CD4-positive, alpha-beta T cell treated with Interleukin-4 for 1 hour (primary cell): ENCODE results near the gene EPHB4.
A peak's percentile ranks its signal among the peaks of the same experiment; 100 is the strongest.

ENCODE experiments used
- DNase-seq, 2 donors: peaks; one replicate each; pipeline ENCODE4 v3.0.0-alpha.2; 2020 to 2022

EPHB4 gene

GRCh38 chr7:100854146-100854895 lies 27.0 kb upstream of the EPHB4 start:
- no peak for DNase-seq

- DNase-seq = peak; percentile 82 to 85
Measured at GRCh38 chr7:100852048-100852872, 24.9 kb upstream of the EPHB4 start, which contains the start of gene SLC12A9. Gene SLC12A9, plus strand, starts transcription at chr7:100852713. Its CDS starts 1,485 bp downstream, at chr7:100854198.

DNA sequence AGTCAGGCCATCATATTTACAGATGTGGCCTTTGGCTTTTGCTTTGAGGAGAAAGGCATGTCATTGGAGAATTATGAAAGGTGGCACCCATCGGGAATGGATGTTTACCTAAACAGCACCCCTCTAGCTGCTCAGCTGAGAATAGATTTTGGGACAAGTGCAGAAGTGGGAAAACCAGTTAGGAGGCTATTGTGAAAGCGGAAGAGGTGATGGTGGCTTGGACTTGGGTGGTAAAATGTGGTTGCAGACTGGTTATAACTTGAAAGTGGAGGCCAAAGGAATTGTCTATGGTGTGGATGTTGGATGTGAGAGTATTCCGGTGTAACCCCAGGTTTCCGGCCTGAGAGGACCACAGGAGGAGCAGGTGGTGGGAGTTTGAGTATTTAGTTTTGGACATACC lies 20.0 kb upstream of the EPHB4 start:
- no peak for DNase-seq

GRCh38 chr7:100840470-100841100 lies 13.3 kb upstream of the EPHB4 start:
- DNase-seq = no peak

GRCh38 chr7:100839361-100839760 lies 12.0 kb upstream of the EPHB4 start:
- DNase-seq = no peak

DNA sequence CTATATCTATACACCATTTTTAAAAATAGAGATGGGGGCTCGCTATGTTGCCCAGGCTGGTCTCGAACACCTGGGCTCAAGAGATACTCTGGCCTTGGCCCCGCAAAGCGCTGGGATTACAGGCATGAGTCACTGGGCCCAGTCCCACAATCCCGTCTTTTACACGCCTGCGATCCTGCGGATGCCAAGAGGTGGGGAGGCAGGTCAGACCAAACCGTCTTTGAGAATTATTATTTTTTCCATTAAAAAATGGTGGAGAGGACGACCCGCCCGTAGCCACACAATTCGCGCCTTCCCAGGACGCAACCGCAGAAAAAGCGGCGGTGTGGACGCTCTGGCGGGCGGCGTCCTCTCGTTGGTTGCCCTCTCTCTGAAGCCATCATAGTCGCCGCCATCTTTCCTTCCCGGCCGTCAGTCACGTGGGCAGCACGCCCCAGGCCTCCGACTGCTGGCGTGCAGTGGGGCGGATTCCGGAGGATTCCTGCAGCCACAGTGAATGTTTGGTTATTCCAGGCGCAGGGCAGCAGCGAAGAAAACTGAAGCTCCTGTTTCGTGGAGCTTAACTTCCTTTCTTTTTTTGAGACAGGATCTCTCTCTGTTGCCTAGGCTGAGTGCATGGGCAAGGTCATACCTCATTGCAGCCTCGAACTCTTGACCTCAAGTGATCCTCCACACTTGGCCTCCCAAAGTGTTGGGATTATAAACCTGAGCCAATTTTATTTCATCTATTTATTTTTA lies 9.9 kb upstream of the EPHB4 start:
- DNase-seq = peak; percentile 79 to 82

- no peak for DNase-seq
Measured at GRCh38 chr7:100836812-100837098, 9.4 kb upstream of the EPHB4 start.

DNA sequence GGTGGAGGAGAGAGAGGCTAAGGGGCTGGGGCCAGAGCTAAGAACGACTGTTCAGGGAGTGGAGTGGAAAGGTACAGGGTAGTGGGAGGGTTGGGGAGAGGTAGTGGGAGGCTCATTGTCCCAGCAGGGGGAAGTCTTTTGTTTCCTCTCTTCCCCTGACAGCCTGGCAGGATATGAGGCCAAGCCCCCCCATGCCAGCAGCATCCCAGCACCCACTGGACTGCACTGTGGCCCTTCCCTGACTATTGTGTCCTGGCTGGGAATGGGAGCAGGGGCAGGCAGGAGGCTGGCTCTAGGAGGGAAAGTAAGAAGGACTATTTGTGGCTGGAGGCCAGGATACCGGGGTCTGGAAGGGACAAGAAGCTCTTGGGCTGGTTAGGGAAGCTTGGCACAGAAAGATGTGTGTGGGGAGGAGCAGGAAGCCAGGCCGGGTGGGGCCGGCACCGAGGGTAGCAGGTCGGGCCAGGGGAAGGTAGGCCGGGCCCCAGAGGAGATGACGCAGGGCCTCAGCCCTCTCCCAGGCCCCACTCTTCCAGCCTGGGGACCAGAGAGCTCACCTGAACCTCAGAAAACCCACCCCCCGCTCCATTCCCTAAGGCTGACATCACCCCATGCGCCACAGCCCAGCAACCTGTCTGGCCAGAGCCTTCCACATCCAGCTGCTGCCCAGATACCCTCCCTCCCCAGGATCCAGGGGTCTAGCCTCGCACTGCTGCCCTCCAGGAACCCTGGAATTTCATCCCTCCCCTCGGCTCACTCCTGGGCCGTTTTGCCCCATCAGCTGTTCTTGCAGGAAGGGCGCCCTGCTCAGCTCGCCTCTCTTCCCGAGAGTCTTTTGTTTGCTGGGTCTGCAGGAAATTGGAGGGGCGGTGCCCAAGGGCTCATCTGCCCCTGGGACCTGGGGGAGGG lies 8.8 kb upstream of the EPHB4 start:
- no peak for DNase-seq

GRCh38 chr7:100832281-100832633 lies 4.9 kb upstream of the EPHB4 start:
- no peak for DNase-seq

DNA sequence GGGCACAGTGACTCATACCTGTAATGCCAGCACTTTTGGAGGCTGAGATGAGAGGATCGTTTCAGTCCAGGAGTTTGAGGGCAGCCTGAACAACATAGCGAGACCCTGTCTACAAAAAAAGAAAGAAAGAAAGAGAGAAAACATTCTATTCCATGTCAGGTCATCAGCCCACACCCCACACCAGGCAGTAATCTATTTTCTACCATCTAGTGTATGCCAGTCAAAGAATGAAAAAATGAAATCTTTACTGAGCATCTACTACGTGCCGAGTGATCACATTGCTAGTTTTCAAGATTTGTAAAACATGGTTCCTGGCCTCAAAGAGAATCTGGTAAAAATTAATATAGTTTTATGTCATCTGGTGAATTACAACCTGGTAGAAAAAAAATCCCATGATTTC lies 3.1 kb upstream of the EPHB4 start:
- DNase-seq = no peak

- no peak for DNase-seq
Measured at GRCh38 chr7:100829150-100829716, 1.9 kb upstream of the EPHB4 start.

DNA sequence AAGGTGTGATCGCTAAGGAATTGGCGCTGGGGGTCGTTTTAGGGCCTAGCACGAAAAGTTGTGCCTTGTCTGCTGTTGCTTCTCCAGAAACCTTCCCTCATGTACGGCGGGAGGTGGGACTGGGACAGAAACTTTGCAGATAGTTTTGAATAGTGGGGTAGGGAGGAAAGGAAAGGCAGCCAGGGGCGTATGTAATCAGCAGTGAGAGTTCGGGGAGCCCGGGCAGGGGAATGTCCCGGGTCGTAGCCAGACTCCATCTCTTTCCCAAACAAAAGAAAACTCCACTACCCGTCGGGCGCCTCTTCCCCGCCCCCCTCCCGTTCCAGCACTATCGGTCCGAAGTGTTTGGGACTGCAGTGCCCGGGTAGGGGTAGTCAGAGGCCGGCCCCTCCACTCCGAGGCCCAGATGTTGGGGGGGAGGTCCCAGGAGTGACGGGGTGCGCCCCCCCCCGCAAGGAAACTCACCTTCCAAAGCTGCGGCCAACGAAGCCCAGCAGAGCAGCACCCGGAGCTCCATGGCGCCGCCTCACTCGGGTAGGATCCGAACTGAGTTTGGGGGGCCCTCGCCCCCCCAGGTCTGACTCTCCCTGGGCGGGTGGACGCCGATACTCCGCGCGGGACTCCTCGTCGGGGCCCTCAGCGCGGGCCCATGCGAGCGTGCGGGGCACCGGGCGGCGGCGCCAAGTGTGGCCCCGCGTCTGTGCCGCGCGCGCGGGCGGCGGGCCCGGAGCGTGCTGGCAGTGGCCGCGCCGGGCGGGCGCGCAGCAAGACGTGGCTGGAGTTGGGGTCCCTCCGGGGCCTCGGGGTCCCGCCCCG lies 601 bp downstream of the EPHB4 start:
- no peak for DNase-seq

- DNase-seq = no peak
Measured at GRCh38 chr7:100825751-100826513, 1.4 kb downstream of the EPHB4 start.

- no peak for DNase-seq
Measured at GRCh38 chr7:100825215-100825671, 2.1 kb downstream of the EPHB4 start.

- DNase-seq = no peak
Measured at GRCh38 chr7:100824499-100825214, 2.7 kb downstream of the EPHB4 start.

DNA sequence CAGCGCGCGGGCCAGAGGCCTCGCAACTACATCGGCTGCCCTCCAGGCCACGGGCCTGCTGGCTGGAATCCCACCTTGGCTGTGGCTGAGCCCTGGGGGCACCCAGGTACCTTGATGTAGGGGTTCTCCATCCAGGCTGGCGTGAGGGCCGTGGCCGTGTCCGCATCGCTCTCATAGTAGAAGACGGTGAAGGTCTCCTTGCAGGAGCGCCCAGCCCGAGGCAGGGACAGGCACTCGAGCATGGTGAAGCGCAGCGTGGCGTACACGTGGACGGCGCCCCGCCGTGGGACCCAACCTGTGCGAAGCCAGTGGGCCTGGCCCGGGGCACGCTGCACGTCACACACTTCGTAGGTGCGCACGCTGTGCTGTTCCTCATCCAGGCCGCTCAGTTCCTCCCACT lies 3.8 kb downstream of the EPHB4 start:
- DNase-seq = no peak

DNA sequence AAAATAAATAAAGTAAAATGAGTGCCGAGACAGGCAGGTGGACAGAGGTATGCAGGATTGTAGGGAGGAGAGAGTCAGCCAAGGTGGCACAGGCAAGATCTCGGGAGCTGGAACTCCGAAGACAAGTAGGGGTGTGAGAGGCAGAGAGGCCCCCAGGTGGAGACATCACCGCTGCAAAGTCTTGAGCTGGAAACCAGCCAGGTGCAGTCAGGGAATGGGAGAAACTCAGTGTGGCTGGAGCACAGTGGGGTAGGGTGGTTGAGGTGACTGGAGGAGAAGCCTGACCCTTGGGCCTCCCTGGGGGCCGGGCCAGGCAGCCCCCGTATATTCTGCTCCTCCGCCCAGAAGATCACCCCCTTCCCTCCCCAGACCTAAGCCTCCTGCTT lies 4.2 kb downstream of the EPHB4 start:
- no peak for DNase-seq

GRCh38 chr7:100822236-100823139 lies 4.8 kb downstream of the EPHB4 start:
- DNase-seq = no peak
